H9 (cell line): ENCODE data around the gene TSEN34. TPM values are rescaled to one million over a fixed set of nuclear protein-coding genes. Genes with fewer than 3 reads are reported as not detected.
A peak's percentile ranks its signal among the peaks of the same experiment; 100 is the strongest.
"Not testable (repeated sequence)": the region's sequence is repeated elsewhere in the genome, so short reads cannot be mapped to it uniquely, and the experiment has no call there.

Experiments used
- DNase-seq: peaks from one replicate; pipeline ENCODE4 v3.0.0-alpha.2; 2017
- H2AFZ ChIP-seq: one replicate; pipeline ENCODE4 v1.6.1; 2013; ENCODE audit warnings: mild to moderate bottlenecking, low read length, control low read depth, moderate library complexity
- H2AK5ac ChIP-seq: 2 replicates; pipeline ENCODE4 v1.6.1; 2013; ENCODE audit warnings: low read length, control low read depth, mixed read lengths; ENCODE audit not compliant: insufficient read length
- H2BK120ac ChIP-seq: one replicate; pipeline ENCODE4 v1.6.1; 2013; ENCODE audit warnings: low read depth, mild to moderate bottlenecking, low read length, control low read depth, inconsistent platforms; ENCODE audit not compliant: poor library complexity, severe bottlenecking
- H2BK12ac ChIP-seq: 2 replicates; pipeline ENCODE4 v1.6.1; 2013; ENCODE audit warnings: low read length, control low read depth, mixed read lengths, low read depth; ENCODE audit not compliant: insufficient read length
- H2BK15ac ChIP-seq: 2 replicates; pipeline ENCODE4 v1.6.1; 2013; ENCODE audit warnings: low read depth, low read length, control low read depth
- H2BK20ac ChIP-seq: one replicate; pipeline ENCODE4 v1.6.1; 2013; ENCODE audit warnings: low read depth, mild to moderate bottlenecking, low read length, control low read depth, inconsistent platforms; ENCODE audit not compliant: poor library complexity, severe bottlenecking
- H2BK5ac ChIP-seq: 2 replicates; pipeline ENCODE4 v1.6.1; 2013; ENCODE audit warnings: low read length, control low read depth, mixed read lengths; ENCODE audit not compliant: insufficient read length
- H3K14ac ChIP-seq: 2 replicates; pipeline ENCODE4 v1.6.1; 2013; ENCODE audit warnings: low read length, control low read depth; ENCODE audit not compliant: insufficient read depth
- H3K18ac ChIP-seq: 2 replicates; pipeline ENCODE4 v1.6.1; 2013; ENCODE audit warnings: low read depth, mild to moderate bottlenecking, mixed read lengths, low read length, control low read depth; ENCODE audit not compliant: insufficient read length
- H3K23ac ChIP-seq: 2 replicates; pipeline ENCODE4 v1.6.1; 2013; ENCODE audit warnings: low read length, control low read depth, mixed read lengths, low read depth; ENCODE audit not compliant: insufficient read length
- H3K23me2 ChIP-seq: 2 replicates; pipeline ENCODE4 v1.6.1; 2013; ENCODE audit warnings: low read depth, mild to moderate bottlenecking, mixed read lengths, low read length, control low read depth; ENCODE audit not compliant: insufficient read length, poor library complexity, severe bottlenecking
- H3K27ac ChIP-seq: 2 replicates; pipeline ENCODE4 v1.5.1; 2013; ENCODE audit warnings: low read length, control low read depth, mixed read lengths, low read depth; ENCODE audit not compliant: insufficient read length
- H3K27me3 ChIP-seq: 2 replicates; pipeline ENCODE4 v1.6.1; 2013; ENCODE audit warnings: low read length, control low read depth, inconsistent platforms; ENCODE audit not compliant: insufficient read depth
- H3K4ac ChIP-seq: 2 replicates; pipeline ENCODE4 v1.6.1; 2013; ENCODE audit warnings: low read depth, mild to moderate bottlenecking, control low read depth, inconsistent platforms, low read length, moderate library complexity
- H3K4me1 ChIP-seq: 2 replicates; pipeline ENCODE4 v1.6.1; 2013; ENCODE audit warnings: low read length, control low read depth, inconsistent platforms; ENCODE audit not compliant: insufficient read depth
- H3K4me2 ChIP-seq: 2 replicates; pipeline ENCODE4 v1.6.1; 2013; ENCODE audit warnings: low read length, control low read depth, mixed read lengths; ENCODE audit not compliant: insufficient read length, insufficient read depth
- H3K56ac ChIP-seq: 2 replicates; pipeline ENCODE4 v1.6.1; 2013; ENCODE audit warnings: low read depth, mild to moderate bottlenecking, mixed read lengths, low read length, control low read depth; ENCODE audit not compliant: insufficient read length
- H3K79me1 ChIP-seq: 2 replicates; pipeline ENCODE4 v1.6.1; 2013; ENCODE audit warnings: low read depth, mild to moderate bottlenecking, moderate library complexity, low read length, control low read depth, inconsistent platforms; ENCODE audit not compliant: insufficient read depth, poor library complexity, severe bottlenecking
- H3K79me2 ChIP-seq: 2 replicates; pipeline ENCODE4 v1.6.1; 2013; ENCODE audit warnings: low read length, control low read depth, inconsistent platforms; ENCODE audit not compliant: insufficient read depth
- H3K9ac ChIP-seq: 2 replicates; pipeline ENCODE4 v1.6.1; 2013; ENCODE audit warnings: low read length, control low read depth, mixed read lengths; ENCODE audit not compliant: insufficient read length; ENCODE audit errors: extremely low read depth
- H3K9me3 ChIP-seq: one replicate; pipeline ENCODE4 v1.6.1; 2013; ENCODE audit warnings: low read depth, low read length, inconsistent platforms; ENCODE audit not compliant: control insufficient read depth
- H3T11ph ChIP-seq: one replicate; pipeline ENCODE4 v1.6.1; 2013; ENCODE audit warnings: mild to moderate bottlenecking, low read length, control low read depth, inconsistent platforms
- H4K20me1 ChIP-seq: one replicate; pipeline ENCODE4 v1.6.1; 2013; ENCODE audit not compliant: control insufficient read depth, insufficient read length, insufficient read depth
- H4K5ac ChIP-seq: 2 replicates; pipeline ENCODE4 v1.6.1; 2013; ENCODE audit warnings: low read depth, mild to moderate bottlenecking, mixed read lengths, low read length, control low read depth; ENCODE audit not compliant: insufficient read length
- H4K8ac ChIP-seq: replicated peaks from 2 replicates; pipeline ENCODE4 v1.6.1; 2013; ENCODE audit warnings: low read length, control low read depth, mixed read lengths, low read depth; ENCODE audit not compliant: insufficient read length
- H4K91ac ChIP-seq: 2 replicates; pipeline ENCODE4 v1.6.1; 2013; ENCODE audit warnings: low read depth, mild to moderate bottlenecking, moderate library complexity, mixed read lengths, low read length, control low read depth; ENCODE audit not compliant: insufficient read length
- H3K27ac Mint-ChIP-seq, 3 experiments: 2 replicates in 2 of 3; 3 replicates in 1 of 3; pipeline ENCODE4 v1.8.0; 2020 to 2021; ENCODE audit warnings: mixed read lengths in 3 of 3, mild to moderate bottlenecking in 1 of 3, moderate library complexity in 1 of 3
- H3K27me3 Mint-ChIP-seq: 2 replicates; pipeline ENCODE4 v1.8.0; 2021; ENCODE audit warnings: low read depth, mild to moderate bottlenecking, moderate library complexity, mixed read lengths
- H3K36me3 Mint-ChIP-seq, 3 experiments: 2 replicates in 2 of 3; 3 replicates in 1 of 3; pipeline ENCODE4 v1.8.0; 2020 to 2021; ENCODE audit warnings: low read depth in 3 of 3, mixed read lengths in 3 of 3; ENCODE audit not compliant: insufficient read depth in 1 of 3
- H3K4me1 Mint-ChIP-seq, 2 experiments: 2 replicates each; pipeline ENCODE4 v1.8.0; 2020; ENCODE audit warnings: mixed read lengths in 2 of 2
- H3K4me3 Mint-ChIP-seq, 2 experiments: 2 replicates in 1 of 2; 3 replicates in 1 of 2; pipeline ENCODE4 v1.8.0; 2020 to 2021; ENCODE audit warnings: mild to moderate bottlenecking in 2 of 2, mixed read lengths in 2 of 2, moderate library complexity in 1 of 2
- H3K9me3 Mint-ChIP-seq, 2 experiments: 2 replicates in 1 of 2; 3 replicates in 1 of 2; pipeline ENCODE4 v1.8.0; 2020; ENCODE audit warnings: mild to moderate bottlenecking in 2 of 2, mixed read lengths in 2 of 2, moderate library complexity in 1 of 2
- CTCF ChIP-seq: fragments of 200-600 bp; sonication (generic); conservative IDR thresholded peaks from 3 replicates; pipeline ENCODE4 v1.8.0; 2021; ENCODE audit warnings: antibody characterized with exemption, mild to moderate bottlenecking
- WGBS: extraction: QIAGEN DNeasy Blood & Tissue Kit; methylation state at CpG from one replicate; pipeline ENCODE4 v1.1.7; 2013; ENCODE audit warnings: missing lambda C conversion rate, low lambda C conversion rate, mixed read lengths; ENCODE audit not compliant: insufficient read length; ENCODE audit errors: extremely low coverage; 5-methylcytosine and 5-hydroxymethylcytosine counted together
- total RNA-seq: library from RNA; stranded (reverse); gene quantifications from 2 replicates; pipeline ENCODE4 v1.2.1, GENCODE V29; 2021

The TSEN34 gene
- total RNA-seq, 1 experiment from 2014 or later = 28.3 TPM

- Histone ChIP-seq H3K79me2 (no peaks in the 10 kb centered on the region), H3K9me3 (no peaks in the 10 kb centered on the region), H2AFZ (no peak overlapping the region), H3K79me1 (no peaks in the 10 kb centered on the region), H3K4me1 (no peaks in the 10 kb centered on the region), H4K8ac (no peak overlapping the region), H2BK120ac (no peak overlapping the region), H2AK5ac (no peak overlapping the region), H3K4ac (no peak overlapping the region), H3K23me2 (no peaks in the 10 kb centered on the region), H2BK5ac (no peak overlapping the region), H4K20me1 (no peaks in the 10 kb centered on the region), H3K9ac (no peak overlapping the region), H2BK20ac (no peak overlapping the region), H3K23ac (no peak overlapping the region), H3K18ac (no peak overlapping the region), H3K27ac (no peak overlapping the region), H4K91ac (no peak overlapping the region), H3K27me3 (no peaks in the 10 kb centered on the region), H3K4me2 (no peak overlapping the region), H3T11ph (no peak overlapping the region), H3K56ac (no peak overlapping the region), H3K14ac (no peak overlapping the region), H2BK12ac (no peak overlapping the region), H2BK15ac (no peak overlapping the region), H4K5ac (no peak overlapping the region)
- WGBS = no CpG with 5 or more reads among the region's 9 CpGs
- DNase-seq = no peak
- no peak for TF ChIP-seq CTCF
- Mint-ChIP-seq H3K36me3 (peaks cover 13 to 24% (median 15%) of the 10 kb centered on the region in 3 experiments), H3K27me3 (peaks cover 2% of the 10 kb centered on the region), H3K9me3 (peaks cover 0 to 2% of the 10 kb centered on the region in 2 experiments; a peak in 3 of 5 replicates), H3K4me3 (peak overlapping the region in 1 of 2 experiments; percentile 50; a peak in 1 of 5 replicates), H3K27ac (no peak overlapping the region; a peak in 1 of 7 replicates), H3K4me1 (peaks cover 11 to 13% of the 10 kb centered on the region in 2 experiments)
These were observed 25.8 kb downstream of the TSEN34 start for GRCh38 chr19:54216869-54217268.

- H3K27me3 Mint-ChIP-seq, H3K23me2 ChIP-seq, H2AFZ ChIP-seq, H3T11ph ChIP-seq, H3K4ac ChIP-seq, DNase-seq, H2BK5ac ChIP-seq, H2BK15ac ChIP-seq, H4K8ac ChIP-seq, H4K20me1 ChIP-seq, H3K4me3 Mint-ChIP-seq, H4K91ac ChIP-seq, H4K5ac ChIP-seq, H3K9ac ChIP-seq, H2AK5ac ChIP-seq, H3K79me1 ChIP-seq, H3K4me2 ChIP-seq, H3K18ac ChIP-seq, H3K56ac ChIP-seq, H3K27ac ChIP-seq, H2BK20ac ChIP-seq, H3K23ac ChIP-seq, H3K27me3 ChIP-seq, H3K14ac ChIP-seq, H3K9me3 Mint-ChIP-seq, H2BK12ac ChIP-seq, H2BK120ac ChIP-seq, H3K9me3 ChIP-seq, H3K79me2 ChIP-seq, H3K4me1 ChIP-seq: not testable (repeated sequence)
- WGBS = no CpG with 5 or more reads among the region's 20 CpGs
- Mint-ChIP-seq H3K36me3 (peaks cover 13 to 23% (median 15%) of the 10 kb centered on the region in 3 experiments), H3K4me1 (peaks cover 11 to 13% of the 10 kb centered on the region in 2 experiments), H3K27ac (peak overlapping the region in 2 of 3 experiments; percentile 34 to 73; a peak in 2 of 7 replicates)
These were observed 26.6 kb downstream of the TSEN34 start for GRCh38 chr19:54217517-54218247.
